SU-DHL-6 (cell line): ENCODE measurements around the gene SAMD11.

ENCODE experiments used
- H2AFZ ChIP-seq: fragments of 200-600 bp; sonication (generic); 2 replicates; pipeline ENCODE4 v1.6.1; 2014; ENCODE audit warnings: low read depth, mild to moderate bottlenecking, moderate library complexity, mixed read lengths, antibody characterized with exemption, low read length; ENCODE audit not compliant: severe bottlenecking
- H3F3A ChIP-seq: fragments of 200-600 bp; shearing (Covaris generic); 2 replicates; pipeline ENCODE4 v1.6.0; 2016; ENCODE audit warnings: antibody characterized with exemption, mild to moderate bottlenecking; ENCODE audit not compliant: insufficient read depth
- H3K27ac ChIP-seq: fragments of 200-600 bp; sonication (generic); 2 replicates; pipeline ENCODE4 v1.5.1; 2016; ENCODE audit warnings: low read depth, mild to moderate bottlenecking, low read length, moderate library complexity, mixed read lengths
- H3K27me3 ChIP-seq: fragments of 200-600 bp; sonication (generic), shearing (Covaris generic); 2 replicates; pipeline ENCODE4 v1.6.0; 2014; ENCODE audit warnings: mild to moderate bottlenecking, low read length
- H3K36me3 ChIP-seq: fragments of 200-600 bp; sonication (generic); 2 replicates; pipeline ENCODE4 v1.6.1; 2014; ENCODE audit warnings: mild to moderate bottlenecking, low read length, mixed read lengths
- H3K4me2 ChIP-seq: fragments of 300-600, 200-600 bp; shearing (Covaris generic), sonication (generic); 2 replicates; pipeline ENCODE4 v1.6.0; 2014; ENCODE audit warnings: low read length, low read depth, mild to moderate bottlenecking; ENCODE audit not compliant: poor library complexity, severe bottlenecking
- H3K4me3 ChIP-seq: fragments of 200-600 bp; sonication (generic); 2 replicates; pipeline ENCODE4 v1.5.1; 2014; ENCODE audit warnings: antibody characterized with exemption, low read length, mild to moderate bottlenecking, mixed read lengths; ENCODE audit not compliant: insufficient read depth, poor library complexity, severe bottlenecking
- H3K79me2 ChIP-seq: fragments of 200-600 bp; sonication (generic); 2 replicates; pipeline ENCODE4 v1.6.1; 2014; ENCODE audit warnings: mild to moderate bottlenecking, low read length, moderate library complexity; ENCODE audit not compliant: insufficient read depth
- H3K9ac ChIP-seq: fragments of 200-600 bp; sonication (generic); 2 replicates; pipeline ENCODE4 v1.7.0; 2014; ENCODE audit warnings: mild to moderate bottlenecking, low read length
- H3K9me2 ChIP-seq: fragments of 200-600 bp; sonication (generic); replicated peaks from 2 replicates; pipeline ENCODE4 v1.6.1; 2014; ENCODE audit warnings: low read length; ENCODE audit not compliant: insufficient read depth
- H3K9me3 ChIP-seq: fragments of 200-600 bp; sonication (generic); 2 replicates; pipeline ENCODE4 v1.6.1; 2014; ENCODE audit warnings: low read length, mixed read lengths; ENCODE audit not compliant: insufficient read depth
- H4K20me1 ChIP-seq: fragments of 200-600 bp; sonication (generic); 2 replicates; pipeline ENCODE4 v1.6.1; 2014; ENCODE audit warnings: low read depth, mild to moderate bottlenecking, antibody characterized with exemption, low read length, moderate library complexity, mixed read lengths
- CTCF ChIP-seq: fragments of 200-600 bp; sonication (generic); IDR thresholded peaks from one replicate; pipeline ENCODE4 v1.5.1; 2017; ENCODE audit warnings: antibody characterized with exemption, mild to moderate bottlenecking, low read length, moderate library complexity; ENCODE audit not compliant: insufficient read depth, poor library complexity, severe bottlenecking
- EZH2phosphoT487 ChIP-seq: fragments of 200-600 bp; sonication (generic), shearing (Covaris generic); conservative IDR thresholded peaks from 2 replicates; pipeline ENCODE4 v1.6.1; 2018; ENCODE audit warnings: mild to moderate bottlenecking, antibody characterized with exemption, low read length, moderate library complexity, mixed read lengths

The SAMD11 gene

GRCh38 chr1:923991-924655 lies 400 bp downstream of the SAMD11 start:
- H3K36me3 ChIP-seq = no peaks in the 10 kb centered on the region
- H3F3A ChIP-seq = no peaks in the 10 kb centered on the region
- no peaks in the 10 kb centered on the region for H3K79me2 ChIP-seq
- H2AFZ ChIP-seq = no peak overlapping the region
- no peaks in the 10 kb centered on the region for H3K27me3 ChIP-seq
- H4K20me1 ChIP-seq = no peaks in the 10 kb centered on the region
- H3K9ac ChIP-seq = no peak overlapping the region
- H3K9me3 ChIP-seq = no peaks in the 10 kb centered on the region
- H3K4me2 ChIP-seq = no peak overlapping the region
- no peak overlapping the region for H3K4me3 ChIP-seq
- TF ChIP-seq CTCF (no peak), EZH2phosphoT487 (no peak)
- no peaks in the 10 kb centered on the region for H3K9me2 ChIP-seq
- H3K27ac ChIP-seq = no peak overlapping the region

- H3K9ac ChIP-seq = no peak overlapping the region
- no peaks in the 10 kb centered on the region for H3K79me2 ChIP-seq
- H3F3A ChIP-seq = no peaks in the 10 kb centered on the region
- H3K9me3 ChIP-seq = no peaks in the 10 kb centered on the region
- no peak overlapping the region for H2AFZ ChIP-seq
- H4K20me1 ChIP-seq = no peaks in the 10 kb centered on the region
- no peaks in the 10 kb centered on the region for H3K36me3 ChIP-seq
- no peak overlapping the region for H3K4me3 ChIP-seq
- no peaks in the 10 kb centered on the region for H3K9me2 ChIP-seq
- no peak overlapping the region for H3K4me2 ChIP-seq
- H3K27ac ChIP-seq = no peak overlapping the region
- no peaks in the 10 kb centered on the region for H3K27me3 ChIP-seq
- TF ChIP-seq CTCF (no peak), EZH2phosphoT487 (no peak)
Measured at GRCh38 chr1:924656-925560, 1.2 kb downstream of the SAMD11 start.

GRCh38 chr1:925561-926421 lies 2.1 kb downstream of the SAMD11 start:
- no peaks in the 10 kb centered on the region for H3K27me3 ChIP-seq
- H3K9ac ChIP-seq = no peak overlapping the region
- H4K20me1 ChIP-seq = no peaks in the 10 kb centered on the region
- H3K4me2 ChIP-seq = no peak overlapping the region
- no peaks in the 10 kb centered on the region for H3F3A ChIP-seq
- no peaks in the 10 kb centered on the region for H3K9me2 ChIP-seq
- H2AFZ ChIP-seq = no peak overlapping the region
- no peak for TF ChIP-seq CTCF
- TF ChIP-seq EZH2phosphoT487 = no peak
- H3K36me3 ChIP-seq = no peaks in the 10 kb centered on the region
- H3K4me3 ChIP-seq = no peak overlapping the region
- no peaks in the 10 kb centered on the region for H3K79me2 ChIP-seq
- no peaks in the 10 kb centered on the region for H3K9me3 ChIP-seq
- no peak overlapping the region for H3K27ac ChIP-seq
